Panc1 (cell line): ENCODE data around the gene WARS2. TPM values are rescaled to one million over a fixed set of nuclear protein-coding genes. Genes with fewer than 3 reads are reported as not detected.

Experiments used
- ATAC-seq: fragments of 200-7000 bp; cut with Tn5 transposase; 2 replicates; pipeline ENCODE4 v1.9.1; 2020; ENCODE audit warnings: mild to moderate bottlenecking, moderate library complexity
- BruUV-seq: library from RNA; stranded (reverse); fragments of 400-500 nt; replicated peaks from 2 replicates; lab custom pipeline; 2021; lab: Mats Ljungman, UMichigan
- CTCF ChIA-PET: fragments of 300-600 bp; sonication (Branson Sonifier 250); formaldehyde crosslinking; loops from one replicate; lab custom pipeline; 2022; ENCODE audit warnings: antibody characterized with exemption; lab: Charles Lee
- POLR2A ChIA-PET: fragments of 300-600 bp; sonication (Branson Sonifier 250); formaldehyde crosslinking; loops from one replicate; lab custom pipeline; 2022; ENCODE audit warnings: antibody characterized with exemption; lab: Charles Lee
- DNase-seq: peaks from one replicate; pipeline ENCODE4 v3.0.0-alpha.2; 2010; ENCODE audit warnings: low read depth, low spot score
- H3K27ac ChIP-seq: 2 replicates; pipeline ENCODE4 v1.5.1; 2011; ENCODE audit warnings: mild to moderate bottlenecking, low read length, inconsistent platforms
- H3K27me3 ChIP-seq: fragments of 200-500 bp; sonication (Bioruptor generic); 2 replicates; pipeline ENCODE4 v1.6.0; 2014; ENCODE audit warnings: low read length, inconsistent platforms; ENCODE audit not compliant: control insufficient read depth, insufficient read depth
- H3K36me3 ChIP-seq: fragments of 200-500 bp; sonication (Bioruptor generic); 2 replicates; pipeline ENCODE4 v1.5.1; 2014; ENCODE audit warnings: inconsistent platforms, mild to moderate bottlenecking, low read length, moderate library complexity; ENCODE audit not compliant: control insufficient read depth, insufficient read depth
- H3K4me1 ChIP-seq: 2 replicates; pipeline ENCODE4 v1.5.1; 2011; ENCODE audit warnings: inconsistent platforms, mild to moderate bottlenecking, low read length, moderate library complexity; ENCODE audit not compliant: control insufficient read depth, insufficient read depth
- H3K4me3 ChIP-seq, 2 experiments: 2 replicates each; pipeline ENCODE4 v1.5.1; 2011 to 2012; ENCODE audit warnings: low read depth in 2 of 2, low read length in 2 of 2, mild to moderate bottlenecking in 2 of 2, inconsistent platforms in 1 of 2, moderate library complexity in 1 of 2
- H3K9me3 ChIP-seq: fragments of 200-500 bp; sonication (Bioruptor generic); 2 replicates; pipeline ENCODE4 v1.5.1; 2014; ENCODE audit warnings: low read depth, mild to moderate bottlenecking, inconsistent platforms, low read length, moderate library complexity; ENCODE audit not compliant: control insufficient read depth, insufficient read depth
- POLR2AphosphoS5 ChIP-seq: IDR thresholded peaks from 2 replicates; pipeline ENCODE4 v1.6.1; 2012; ENCODE audit warnings: mild to moderate bottlenecking, low read depth, low read length, moderate library complexity
- REST ChIP-seq, 2 experiments: IDR thresholded peaks; 2 replicates each; pipeline ENCODE4 v1.6.1; 2011 to 2012; ENCODE audit warnings: low read depth in 2 of 2, control low read depth in 1 of 2, low read length in 1 of 2, mild to moderate bottlenecking in 1 of 2, moderate library complexity in 1 of 2; ENCODE audit not compliant: insufficient read depth in 1 of 2
- SIN3A ChIP-seq: IDR thresholded peaks from 2 replicates; pipeline ENCODE4 v1.6.1; 2012; ENCODE audit warnings: low read depth, mild to moderate bottlenecking, low read length, moderate library complexity, borderline replicate concordance; ENCODE audit not compliant: insufficient read depth
- TCF7L2 ChIP-seq: IDR thresholded peaks from 2 replicates; pipeline ENCODE4 v1.6.1; 2011; ENCODE audit warnings: mild to moderate bottlenecking, low read depth, low read length, inconsistent platforms
- in situ Hi-C: cut with HindIII; loops from 2 replicates; pipeline ENCODE4 v1.10.0; 2016; ENCODE audit warnings: low sequenced_read_pairs, low pct_unique_long_range_greater_than_20kb
- intact Hi-C: fragments of 100-400 bp; cut with micrococcal nuclease; formaldehyde crosslinking; loops from one replicate; pipeline ENCODE4 v1.10.0; 2022; ENCODE audit not compliant: unreplicated experiment
- total RNA-seq: library from RNA; stranded (reverse); gene quantifications from one replicate; pipeline ENCODE4 v1.2.1, GENCODE V29; 2021; ENCODE audit not compliant: unreplicated experiment
- TF ChIP-seq, protein P1 (sequence below): fragments of 450-650 bp; IDR thresholded peaks from 2 replicates; pipeline ENCODE4 v1.5.1; 2017; ENCODE audit warnings: mild to moderate bottlenecking

WARS2 gene
- total RNA-seq, 1 experiment from 2014 or later, result 6.6 TPM

DNA sequence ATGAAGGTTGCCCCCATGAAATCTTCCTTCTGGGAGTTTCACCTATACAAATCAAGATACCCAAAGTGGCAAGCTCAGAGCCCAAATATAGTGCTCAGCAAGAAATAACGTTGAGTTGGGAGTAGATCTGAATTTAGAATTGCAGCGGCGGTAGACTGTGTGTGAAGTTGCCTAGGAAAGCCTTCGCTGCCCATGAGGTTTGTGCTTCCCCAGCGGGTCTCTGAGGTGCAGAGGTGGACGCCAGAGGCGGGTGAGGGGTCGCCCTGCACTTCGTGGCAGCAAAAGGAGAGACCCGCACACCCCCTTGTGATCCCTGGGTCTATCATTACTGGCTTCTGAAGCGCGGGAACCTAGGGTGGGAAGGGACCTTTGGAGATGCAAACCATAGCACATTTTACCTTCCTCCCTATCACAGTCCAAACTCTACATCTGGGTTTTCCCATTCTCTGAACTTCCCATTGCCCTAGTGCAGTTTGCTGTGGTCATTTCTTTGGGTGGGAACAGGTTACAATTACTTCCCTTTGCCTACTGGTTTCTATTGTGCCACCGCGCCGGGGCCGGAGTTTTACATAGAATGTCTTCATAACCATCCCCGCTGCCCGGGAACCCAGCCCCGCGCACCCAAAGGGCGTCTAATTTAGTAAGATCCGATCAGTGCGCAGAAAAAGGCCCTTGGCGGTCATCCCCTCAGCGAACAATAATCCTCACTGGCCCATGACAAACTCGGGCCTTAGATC, 157.5 kb downstream of the WARS2 start:
- H3K36me3 ChIP-seq, result no peaks in the 10 kb centered on the region
- ChIA-PET POLR2A (no interaction called here), CTCF (no interaction called here)
- in situ Hi-C loops, result no loop called here
- no peaks in the 10 kb centered on the region for H3K9me3 ChIP-seq
- no peaks in the 10 kb centered on the region; the same call in 1 of the 2 replicates for H3K27me3 ChIP-seq
- no peak overlapping the region for H3K27ac ChIP-seq
- DNase-seq (no peak), ATAC-seq (no peak)
- H3K4me1 ChIP-seq, result 0 out of 2 replicates have a peak, but pooled peaks cover 2% of the 10 kb centered on the region
- TF ChIP-seq TCF7L2 (no peak), REST (IDR thresholded peaks at IDR 0.05; ENCODE audit: insufficient read depth in 1 of 2, low read depth in 2 of 2, low read length in 1 of 2) (no peak)
- no TSS peak for BruUV-seq
- no peak overlapping the region for H3K4me3 ChIP-seq
- intact Hi-C loops, result no loop called here

DNA sequence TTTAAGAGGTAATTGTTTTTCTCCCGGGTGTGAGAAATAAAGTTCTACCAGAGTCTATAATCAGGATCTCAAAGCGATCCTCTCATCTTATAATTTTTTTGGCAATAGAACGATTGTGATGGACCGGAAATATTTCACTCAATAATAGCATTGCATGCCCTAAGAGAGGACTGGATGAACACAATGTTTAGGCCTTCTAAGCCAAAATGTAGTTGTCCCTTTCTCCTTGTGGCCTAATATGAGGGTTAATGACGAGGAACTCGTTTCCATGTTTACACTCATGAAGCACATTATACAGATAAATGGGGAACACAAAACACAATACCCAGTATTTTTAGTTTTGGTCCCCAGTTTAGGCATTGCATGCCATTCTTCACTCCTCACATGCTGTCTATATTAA, 158.2 kb downstream of the WARS2 start:
- H3K4me1 ChIP-seq, result 0 out of 2 replicates have a peak, but pooled peaks cover 2% of the 10 kb centered on the region
- no peak overlapping the region for H3K4me3 ChIP-seq
- H3K36me3 ChIP-seq, result no peaks in the 10 kb centered on the region
- TF ChIP-seq SIN3A, result no peak
- TF ChIP-seq, protein P1, sequence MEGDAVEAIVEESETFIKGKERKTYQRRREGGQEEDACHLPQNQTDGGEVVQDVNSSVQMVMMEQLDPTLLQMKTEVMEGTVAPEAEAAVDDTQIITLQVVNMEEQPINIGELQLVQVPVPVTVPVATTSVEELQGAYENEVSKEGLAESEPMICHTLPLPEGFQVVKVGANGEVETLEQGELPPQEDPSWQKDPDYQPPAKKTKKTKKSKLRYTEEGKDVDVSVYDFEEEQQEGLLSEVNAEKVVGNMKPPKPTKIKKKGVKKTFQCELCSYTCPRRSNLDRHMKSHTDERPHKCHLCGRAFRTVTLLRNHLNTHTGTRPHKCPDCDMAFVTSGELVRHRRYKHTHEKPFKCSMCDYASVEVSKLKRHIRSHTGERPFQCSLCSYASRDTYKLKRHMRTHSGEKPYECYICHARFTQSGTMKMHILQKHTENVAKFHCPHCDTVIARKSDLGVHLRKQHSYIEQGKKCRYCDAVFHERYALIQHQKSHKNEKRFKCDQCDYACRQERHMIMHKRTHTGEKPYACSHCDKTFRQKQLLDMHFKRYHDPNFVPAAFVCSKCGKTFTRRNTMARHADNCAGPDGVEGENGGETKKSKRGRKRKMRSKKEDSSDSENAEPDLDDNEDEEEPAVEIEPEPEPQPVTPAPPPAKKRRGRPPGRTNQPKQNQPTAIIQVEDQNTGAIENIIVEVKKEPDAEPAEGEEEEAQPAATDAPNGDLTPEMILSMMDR, result no peak
- no peak for TF ChIP-seq POLR2AphosphoS5
- TF ChIP-seq REST (IDR thresholded peaks at IDR 0.05; ENCODE audit: insufficient read depth in 1 of 2, low read depth in 2 of 2, low read length in 1 of 2), result no peak
- no peak for TF ChIP-seq TCF7L2
- intact Hi-C loops, result no loop called here
- ChIA-PET CTCF (no interaction called here), POLR2A (no interaction called here)
- no peak overlapping the region for H3K27ac ChIP-seq
- H3K27me3 ChIP-seq, result no peaks in the 10 kb centered on the region
- no TSS peak for BruUV-seq
- ATAC-seq (no peak), DNase-seq (no peak)
- H3K9me3 ChIP-seq, result no peaks in the 10 kb centered on the region
- in situ Hi-C loops, result no loop called here
